PFSK-1 (cell line): ENCODE results near the gene CUX1.

Experiments
- FOXP2 ChIP-seq: optimal IDR thresholded peaks from 2 replicates; pipeline ENCODE3; 2011; ENCODE audit warnings: borderline replicate concordance, control low read depth, inconsistent platforms; ENCODE audit not compliant: insufficient read depth; ENCODE audit errors: extremely low read length, extremely low read depth
- POLR2AphosphoS5 ChIP-seq: IDR thresholded peaks from 2 replicates; pipeline ENCODE4 v1.6.1; 2012; ENCODE audit warnings: low read depth, mild to moderate bottlenecking, control low read depth, low read length, moderate library complexity
- SIN3A ChIP-seq: IDR thresholded peaks from 2 replicates; pipeline ENCODE4 v1.6.1; 2012; ENCODE audit warnings: mild to moderate bottlenecking, low read length, moderate library complexity, borderline replicate concordance; ENCODE audit not compliant: insufficient read depth
- TAF1 ChIP-seq: IDR thresholded peaks from 2 replicates; pipeline ENCODE4 v1.6.1; 2012; ENCODE audit warnings: low read length, control low read depth, borderline replicate concordance; ENCODE audit not compliant: insufficient read depth
- TF ChIP-seq, protein P1 (sequence below), 2 experiments: IDR thresholded peaks; 2 replicates each; pipeline versions ENCODE4 v1.6.1 to v1.8.0; 2011 to 2012; ENCODE audit warnings: low read depth in 2 of 2, low read length in 2 of 2, control low read depth in 1 of 2, inconsistent platforms in 1 of 2, mild to moderate bottlenecking in 1 of 2, moderate library complexity in 1 of 2; ENCODE audit not compliant: insufficient read depth in 1 of 2

CUX1 gene

DNA sequence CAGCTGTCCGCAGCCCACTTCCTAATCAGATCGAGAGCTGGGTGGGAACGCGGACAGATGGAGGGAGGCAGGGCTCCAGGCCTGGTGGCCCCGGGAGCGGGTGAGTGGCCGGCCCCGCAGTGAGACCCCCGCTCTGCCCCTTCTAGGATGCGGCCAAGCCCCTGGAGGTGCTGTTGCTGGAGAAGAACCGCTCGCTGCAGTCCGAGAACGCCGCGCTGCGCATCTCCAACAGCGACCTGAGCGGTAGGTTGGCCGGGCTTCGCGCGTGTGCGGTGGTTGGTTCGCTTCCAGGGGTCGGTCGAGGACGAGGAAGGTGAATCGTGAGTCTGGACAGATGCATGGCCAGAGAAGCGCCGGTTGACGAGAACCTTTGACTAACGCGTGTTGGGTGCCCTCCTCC, 377.9 kb downstream of the CUX1 start:
- TF ChIP-seq FOXP2: no peak
- TF ChIP-seq SIN3A: no peak
- no peak for TF ChIP-seq POLR2AphosphoS5
- no peak for TF ChIP-seq TAF1
- TF ChIP-seq, protein P1, sequence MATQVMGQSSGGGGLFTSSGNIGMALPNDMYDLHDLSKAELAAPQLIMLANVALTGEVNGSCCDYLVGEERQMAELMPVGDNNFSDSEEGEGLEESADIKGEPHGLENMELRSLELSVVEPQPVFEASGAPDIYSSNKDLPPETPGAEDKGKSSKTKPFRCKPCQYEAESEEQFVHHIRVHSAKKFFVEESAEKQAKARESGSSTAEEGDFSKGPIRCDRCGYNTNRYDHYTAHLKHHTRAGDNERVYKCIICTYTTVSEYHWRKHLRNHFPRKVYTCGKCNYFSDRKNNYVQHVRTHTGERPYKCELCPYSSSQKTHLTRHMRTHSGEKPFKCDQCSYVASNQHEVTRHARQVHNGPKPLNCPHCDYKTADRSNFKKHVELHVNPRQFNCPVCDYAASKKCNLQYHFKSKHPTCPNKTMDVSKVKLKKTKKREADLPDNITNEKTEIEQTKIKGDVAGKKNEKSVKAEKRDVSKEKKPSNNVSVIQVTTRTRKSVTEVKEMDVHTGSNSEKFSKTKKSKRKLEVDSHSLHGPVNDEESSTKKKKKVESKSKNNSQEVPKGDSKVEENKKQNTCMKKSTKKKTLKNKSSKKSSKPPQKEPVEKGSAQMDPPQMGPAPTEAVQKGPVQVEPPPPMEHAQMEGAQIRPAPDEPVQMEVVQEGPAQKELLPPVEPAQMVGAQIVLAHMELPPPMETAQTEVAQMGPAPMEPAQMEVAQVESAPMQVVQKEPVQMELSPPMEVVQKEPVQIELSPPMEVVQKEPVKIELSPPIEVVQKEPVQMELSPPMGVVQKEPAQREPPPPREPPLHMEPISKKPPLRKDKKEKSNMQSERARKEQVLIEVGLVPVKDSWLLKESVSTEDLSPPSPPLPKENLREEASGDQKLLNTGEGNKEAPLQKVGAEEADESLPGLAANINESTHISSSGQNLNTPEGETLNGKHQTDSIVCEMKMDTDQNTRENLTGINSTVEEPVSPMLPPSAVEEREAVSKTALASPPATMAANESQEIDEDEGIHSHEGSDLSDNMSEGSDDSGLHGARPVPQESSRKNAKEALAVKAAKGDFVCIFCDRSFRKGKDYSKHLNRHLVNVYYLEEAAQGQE (IDR thresholded peaks at IDR 0.05; ENCODE audit: insufficient read depth in 1 of 2, low read depth in 2 of 2, low read length in 2 of 2): no peak

- no peak for TF ChIP-seq SIN3A
- TF ChIP-seq, protein P1 (IDR thresholded peaks at IDR 0.05; ENCODE audit: insufficient read depth in 1 of 2, low read depth in 2 of 2, low read length in 2 of 2): no peak
Observed at GRCh38 chr7:102196028-102196427, 378.6 kb downstream of the CUX1 start.

DNA sequence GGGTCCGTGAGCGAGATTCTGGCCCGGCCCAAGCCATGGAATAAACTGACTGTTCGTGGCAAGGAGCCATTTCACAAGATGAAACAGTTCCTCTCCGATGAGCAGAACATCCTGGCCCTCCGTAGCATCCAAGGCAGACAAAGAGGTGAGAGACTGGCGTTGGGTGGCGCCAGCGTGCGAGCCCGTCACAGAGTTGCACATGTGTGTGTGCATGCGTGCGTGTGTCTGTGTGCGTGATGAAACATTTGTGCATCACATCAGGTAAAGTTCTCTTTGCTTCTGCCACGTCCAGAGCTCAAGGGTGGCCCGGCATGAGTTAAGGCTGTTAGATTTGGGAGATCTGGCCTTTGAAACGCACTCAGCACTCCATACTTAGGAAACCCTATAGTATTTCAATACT, 379.7 kb downstream of the CUX1 start:
- TF ChIP-seq, protein P1 (IDR thresholded peaks at IDR 0.05; ENCODE audit: insufficient read depth in 1 of 2, low read depth in 2 of 2, low read length in 2 of 2): no peak
- TF ChIP-seq POLR2AphosphoS5 (no peak), SIN3A (no peak), TAF1 (no peak), FOXP2 (no peak)

DNA sequence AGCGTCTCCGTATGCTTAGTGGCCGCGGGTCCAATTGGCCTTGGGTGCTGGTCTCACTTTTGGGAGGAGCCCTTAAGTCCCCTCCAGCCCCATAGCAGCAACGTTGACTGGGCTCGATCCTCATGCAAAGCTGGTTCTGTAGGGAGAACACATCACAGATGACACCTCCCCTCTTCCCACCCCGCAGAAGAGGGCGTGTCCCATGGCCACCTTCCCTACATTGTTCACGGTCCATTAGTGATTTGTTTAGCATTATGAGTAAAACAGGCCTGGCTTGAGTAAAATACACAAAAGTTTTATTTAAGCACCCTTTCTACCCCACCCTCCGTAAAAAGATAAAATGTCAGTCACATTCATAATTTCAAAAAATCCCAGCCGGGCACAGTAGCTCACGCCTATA, 380.2 kb downstream of the CUX1 start:
- TF ChIP-seq FOXP2 (no peak), POLR2AphosphoS5 (no peak), SIN3A (no peak), TAF1 (no peak)
- TF ChIP-seq, protein P1 (IDR thresholded peaks at IDR 0.05; ENCODE audit: insufficient read depth in 1 of 2, low read depth in 2 of 2, low read length in 2 of 2): no peak

DNA sequence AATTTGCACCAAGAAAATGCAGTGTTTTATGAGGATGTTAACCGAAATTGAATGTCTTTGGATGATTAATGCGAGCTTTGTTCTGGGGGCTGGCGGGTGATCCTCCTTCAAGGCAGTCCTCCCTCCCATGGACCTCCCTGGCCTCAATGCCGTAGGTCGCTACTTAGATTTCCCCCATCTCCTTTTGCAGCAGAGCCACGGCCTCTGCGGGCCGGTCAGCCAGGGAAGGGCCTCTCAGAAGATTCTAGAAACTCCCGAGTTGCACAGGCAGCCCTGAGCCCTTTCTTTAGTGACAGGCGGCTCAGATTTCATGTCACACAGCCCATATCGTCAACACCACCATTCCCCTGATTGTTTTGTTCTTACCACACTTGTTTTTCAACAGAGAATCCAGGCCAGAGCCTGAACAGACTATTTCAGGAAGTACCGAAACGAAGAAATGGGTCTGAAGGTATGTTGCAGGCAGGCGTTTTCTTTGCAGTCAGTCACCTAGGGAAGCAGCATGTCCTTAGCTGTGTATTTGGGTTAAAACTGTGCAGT, 381.1 kb downstream of the CUX1 start:
- TF ChIP-seq, protein P1 (IDR thresholded peaks at IDR 0.05; ENCODE audit: insufficient read depth in 1 of 2, low read depth in 2 of 2, low read length in 2 of 2): no peak
- TF ChIP-seq TAF1 (no peak), FOXP2 (no peak), SIN3A (no peak), POLR2AphosphoS5 (no peak)
